ENCODE measurements around the gene NLGN1.
"Not testable (repeated sequence)": the region's sequence is repeated elsewhere in the genome, so short reads cannot be mapped to it uniquely, and the experiment has no call there.

NLGN1 gene

DNA sequence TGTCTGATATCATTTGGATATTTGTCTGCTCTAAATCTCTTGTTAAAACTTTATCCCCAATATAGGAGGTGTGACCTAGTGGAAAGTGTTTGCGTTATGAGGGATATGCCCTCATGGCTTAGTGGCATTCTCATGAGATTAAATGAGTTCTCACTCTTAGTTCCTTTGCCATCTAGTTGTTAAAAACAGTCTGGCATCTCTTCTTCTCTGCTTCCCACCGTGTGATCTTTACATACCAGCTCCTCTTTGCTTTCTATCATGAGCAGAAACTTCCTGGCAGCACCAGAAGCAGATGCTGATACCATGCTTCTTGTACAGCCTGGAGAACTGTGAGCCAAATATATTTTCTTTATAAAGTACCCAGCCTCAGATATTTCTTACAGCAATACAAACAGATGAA is 33.0 kb downstream of the NLGN1 start:
- DNase-seq (ENCODE audit: low spot score): no peak

DNA sequence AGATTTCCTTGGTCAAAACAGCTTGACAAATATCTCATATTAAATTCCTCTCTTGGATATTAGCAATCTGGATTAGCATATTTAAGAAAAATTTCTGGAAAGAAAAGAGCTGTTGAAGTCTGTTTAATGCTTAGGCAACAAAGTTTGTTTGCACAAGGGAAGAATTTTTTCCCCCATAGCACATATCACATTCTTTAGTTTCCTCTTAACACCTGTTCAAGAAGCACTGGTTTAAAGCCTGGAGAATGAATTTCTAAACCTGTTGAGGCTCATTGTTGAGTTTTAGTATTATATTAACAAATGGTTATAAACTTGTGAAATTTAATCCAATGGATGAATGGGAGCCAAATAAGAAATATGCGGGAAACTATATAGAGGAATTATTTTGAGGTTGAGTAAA is 41.5 kb downstream of the NLGN1 start:
- DNase-seq (ENCODE audit: low spot score): no peak

DNA sequence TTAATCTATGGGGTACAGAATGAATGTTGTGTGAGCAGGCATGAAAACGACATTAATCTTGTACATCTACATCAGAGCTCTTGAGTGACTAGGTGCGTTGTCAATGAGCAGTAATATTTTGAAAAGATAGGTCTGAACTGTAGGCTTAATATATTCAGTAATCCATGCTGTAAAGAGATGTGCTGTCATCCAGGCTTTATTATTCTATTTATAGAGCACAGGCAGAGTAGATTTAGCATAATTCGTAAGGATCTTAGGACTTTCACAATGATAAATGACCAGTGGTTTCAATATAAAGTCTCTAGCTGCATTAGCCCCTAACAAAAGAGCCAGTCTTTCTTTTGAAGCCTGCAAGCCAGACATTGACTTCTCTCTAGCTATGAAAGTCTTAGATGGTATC is 43.0 kb downstream of the NLGN1 start:
- no peak for DNase-seq (ENCODE audit: low spot score)

DNA sequence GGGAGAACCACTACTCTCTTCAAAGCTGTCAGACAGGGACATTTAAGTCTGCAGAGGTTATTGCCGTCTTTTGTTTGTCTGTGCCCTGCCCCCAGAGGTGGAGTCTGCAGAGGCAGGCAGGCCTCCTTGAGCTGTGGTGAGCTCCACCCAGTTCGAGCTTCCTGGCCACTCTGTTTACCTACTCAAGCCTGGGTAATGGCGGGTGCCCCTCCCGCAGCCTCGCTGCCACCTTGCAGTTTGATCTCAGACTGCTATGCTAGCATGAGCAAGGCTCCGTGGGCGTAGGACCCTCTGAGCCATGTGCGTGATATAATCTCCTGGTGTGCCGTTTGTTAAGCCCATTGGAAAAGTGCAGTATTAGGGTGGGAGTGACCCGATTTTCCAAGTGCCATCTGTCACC is 54.0 kb downstream of the NLGN1 start:
- DNase-seq (ENCODE audit: low spot score): not testable (repeated sequence)

DNA sequence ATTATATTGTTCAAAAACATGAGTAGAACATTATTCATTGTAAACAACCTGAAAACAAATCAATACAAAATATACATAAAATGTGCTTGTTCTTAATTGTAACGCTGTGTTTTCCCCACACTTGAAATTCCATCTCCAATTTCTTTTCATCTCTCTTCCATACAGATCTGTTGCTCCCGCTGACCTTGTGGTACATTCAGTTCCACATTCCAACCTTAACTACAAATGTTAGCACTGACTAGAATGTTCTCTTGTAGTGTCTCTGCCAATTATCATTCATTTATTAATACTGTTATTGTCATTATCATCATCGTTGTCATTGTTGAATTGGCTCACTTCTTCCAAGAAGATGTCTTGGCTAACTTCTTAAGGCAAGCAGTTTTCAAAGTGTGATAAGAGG is 65.7 kb downstream of the NLGN1 start:
- DNase-seq (ENCODE audit: low spot score): no peak

DNA sequence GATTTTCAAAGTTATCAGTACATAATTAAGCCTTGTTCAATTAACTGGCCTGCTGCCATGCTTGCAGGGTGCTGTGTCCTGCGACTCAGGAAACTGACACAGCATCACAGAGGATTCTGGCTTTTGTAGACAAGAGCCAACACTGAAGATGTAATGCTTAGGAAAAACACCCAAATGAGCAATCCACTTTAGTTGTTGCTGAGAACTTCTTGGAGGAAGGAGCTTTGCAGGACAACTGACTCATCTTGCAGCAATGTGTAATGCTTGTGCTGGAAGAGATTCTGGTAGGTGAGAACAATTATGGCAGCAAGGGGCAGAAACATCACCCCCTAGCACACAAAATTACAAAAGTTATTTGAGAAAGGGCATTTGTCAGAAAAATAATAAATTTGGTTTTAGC is 67.6 kb downstream of the NLGN1 start:
- DNase-seq (ENCODE audit: low spot score): no peak

DNA sequence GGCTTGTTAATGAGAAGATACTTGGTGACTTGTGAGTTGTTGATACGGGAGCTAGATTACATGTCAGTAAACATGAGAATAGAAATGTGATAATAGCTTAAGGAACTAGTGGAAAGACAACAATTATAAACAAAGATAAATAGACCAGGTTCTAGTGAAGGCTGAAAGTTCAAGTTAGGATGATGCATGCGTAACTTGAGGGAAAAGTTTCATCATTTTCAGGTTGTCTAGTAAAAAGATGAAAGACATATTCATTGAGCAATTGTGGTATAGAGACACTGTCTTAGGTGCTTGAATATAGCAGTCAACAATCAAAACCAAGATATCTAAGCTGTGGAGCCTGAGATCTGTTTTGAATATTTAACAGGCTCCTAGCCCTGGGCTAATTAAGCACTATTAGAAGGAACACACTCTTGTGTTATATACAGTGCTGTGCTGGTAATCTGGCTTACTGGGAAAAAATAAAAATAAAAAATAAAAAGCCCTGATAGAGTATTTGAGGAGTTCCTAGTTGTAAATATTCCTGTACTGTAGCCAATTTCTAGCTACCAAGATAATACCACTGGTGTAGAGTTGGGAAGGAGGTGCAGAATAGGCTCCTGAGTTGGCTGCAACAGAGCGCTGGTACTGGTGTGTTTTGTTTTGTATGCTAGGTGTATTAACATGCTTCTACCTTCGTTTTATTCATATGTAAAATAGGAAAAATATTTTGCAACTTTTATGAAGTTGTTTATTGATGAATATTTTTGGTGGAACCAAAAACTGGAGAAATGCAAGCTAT is 68.5 kb downstream of the NLGN1 start:
- DNase-seq (ENCODE audit: low spot score): no peak

DNA sequence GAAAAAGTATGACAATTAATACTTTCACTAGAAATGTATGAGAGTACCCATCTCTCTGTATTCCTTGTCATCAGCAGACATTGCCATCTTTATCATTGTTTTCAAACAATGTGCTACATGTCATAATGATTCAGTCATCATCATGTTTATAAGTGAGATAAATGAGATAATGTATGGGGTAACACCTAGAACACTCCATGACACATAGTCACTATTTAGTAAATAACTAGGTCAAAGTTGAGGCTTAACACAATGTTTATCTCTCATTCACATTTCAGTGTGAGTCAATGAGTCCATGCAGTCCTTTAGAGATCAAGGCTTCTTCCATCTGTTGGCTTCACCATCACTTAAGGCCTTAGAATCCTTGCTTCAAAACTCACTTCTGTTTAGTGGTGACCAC is 70.0 kb downstream of the NLGN1 start:
- no peak for DNase-seq (ENCODE audit: low spot score)

DNA sequence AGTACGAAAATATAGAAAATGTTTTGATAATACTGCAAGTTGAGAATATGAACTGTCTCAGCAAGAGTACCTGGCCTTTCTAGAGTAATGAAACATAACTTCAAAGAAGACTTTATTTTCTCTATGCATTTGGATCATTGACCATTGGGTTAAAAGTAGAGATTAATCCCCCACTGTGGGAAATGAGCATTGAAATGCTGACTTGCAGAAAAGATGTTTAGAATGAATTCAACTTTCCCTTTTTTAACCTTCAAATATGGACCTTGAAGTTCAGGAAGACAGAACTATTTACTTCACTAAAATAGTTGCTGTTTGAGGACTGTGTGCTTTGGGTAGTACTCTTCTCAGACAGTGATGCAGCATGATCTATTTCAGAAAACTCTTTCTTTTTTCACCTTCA is 75.7 kb downstream of the NLGN1 start:
- no peak for DNase-seq (ENCODE audit: low spot score)

DNA sequence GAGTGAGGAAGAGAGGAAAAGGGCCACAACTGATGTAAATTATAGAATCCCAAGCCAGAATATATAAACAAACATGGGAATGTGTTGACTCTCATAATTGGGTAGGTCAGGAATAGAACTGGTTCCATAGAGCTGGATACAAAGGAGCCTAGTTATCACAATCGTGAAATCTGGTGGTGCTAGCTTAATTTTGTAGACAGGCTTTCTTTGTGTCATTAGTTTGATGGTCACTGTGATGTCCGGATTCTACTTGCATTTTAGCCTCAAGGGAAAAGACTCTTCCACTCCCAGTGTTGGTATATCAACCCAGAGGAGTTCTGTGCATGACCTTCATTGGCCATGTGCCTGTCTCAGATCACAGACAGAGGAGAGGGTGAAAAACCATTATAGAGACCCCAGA is 81.8 kb downstream of the NLGN1 start:
- no peak for DNase-seq (ENCODE audit: low spot score)

DNA sequence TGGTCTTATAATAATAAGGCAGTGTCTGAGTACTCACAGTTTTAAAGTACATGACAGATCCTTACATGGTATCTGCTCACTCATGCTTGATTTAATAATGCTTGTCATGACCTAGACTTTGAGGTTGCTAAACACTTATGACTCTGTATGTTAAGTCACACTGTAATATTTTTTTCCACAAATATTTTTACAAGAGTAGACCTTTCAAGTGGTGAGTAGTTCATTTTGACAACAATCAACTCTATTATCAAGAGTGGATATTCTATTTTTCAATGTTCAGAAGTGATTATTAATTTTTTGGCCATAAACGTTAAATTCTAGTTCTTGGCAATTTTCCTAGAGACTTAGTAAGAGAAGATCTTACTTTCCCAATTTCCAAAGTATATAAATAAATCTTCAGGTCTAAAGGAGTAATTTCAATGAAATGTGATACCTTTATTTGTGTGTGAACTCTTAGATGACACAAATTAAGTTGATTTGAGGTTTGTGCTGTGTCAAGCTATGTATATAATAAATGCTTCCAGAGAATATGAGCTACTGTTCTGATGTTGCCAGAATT is 104.5 kb downstream of the NLGN1 start:
- no peak for DNase-seq (ENCODE audit: low spot score)

DNA sequence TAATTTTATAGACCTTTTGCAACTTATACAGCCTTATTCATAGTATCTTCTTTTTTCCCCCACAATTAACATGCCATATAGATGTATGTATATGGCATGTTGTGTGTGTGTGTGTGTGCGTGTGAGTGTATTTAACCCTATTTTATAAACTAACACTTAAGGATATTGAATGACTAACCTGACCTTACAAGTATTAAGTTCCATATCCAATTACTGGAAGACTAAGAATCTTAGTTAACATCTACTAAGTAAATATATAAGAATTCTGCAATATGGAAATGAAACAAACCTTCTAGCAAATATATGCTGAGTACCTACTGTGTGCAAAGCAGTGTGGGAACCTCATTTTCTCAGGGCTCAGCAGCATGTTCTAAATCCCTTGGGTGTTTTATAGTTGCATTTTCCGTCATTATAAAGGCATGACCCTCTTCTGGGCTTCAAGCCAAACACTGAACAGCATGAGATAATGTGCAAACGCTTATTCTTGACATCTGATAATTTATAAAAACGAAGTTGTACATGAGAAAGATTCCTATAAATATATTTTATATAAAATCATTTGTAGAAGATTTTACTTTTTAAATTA is 105.5 kb downstream of the NLGN1 start:
- no peak for DNase-seq (ENCODE audit: low spot score)

DNA sequence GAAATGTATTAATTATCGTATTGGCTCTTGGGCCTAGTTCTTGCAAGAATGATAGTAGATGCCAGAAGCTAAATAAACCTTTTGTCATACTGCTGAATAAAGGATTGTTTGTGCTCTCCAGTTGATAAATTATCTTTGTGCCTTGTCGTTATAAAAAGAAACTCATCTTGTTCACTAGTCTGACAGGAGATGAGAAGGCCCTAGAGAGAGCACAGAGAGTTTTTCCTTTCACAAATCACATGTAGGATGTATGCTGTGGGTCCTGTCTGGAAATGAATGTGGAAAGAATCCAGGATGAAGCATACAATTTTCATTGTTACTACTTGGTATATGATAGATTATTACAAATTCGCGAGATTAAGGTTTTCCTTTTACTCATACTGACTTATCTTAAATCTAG is 113.0 kb downstream of the NLGN1 start:
- DNase-seq (ENCODE audit: low spot score): no peak

DNA sequence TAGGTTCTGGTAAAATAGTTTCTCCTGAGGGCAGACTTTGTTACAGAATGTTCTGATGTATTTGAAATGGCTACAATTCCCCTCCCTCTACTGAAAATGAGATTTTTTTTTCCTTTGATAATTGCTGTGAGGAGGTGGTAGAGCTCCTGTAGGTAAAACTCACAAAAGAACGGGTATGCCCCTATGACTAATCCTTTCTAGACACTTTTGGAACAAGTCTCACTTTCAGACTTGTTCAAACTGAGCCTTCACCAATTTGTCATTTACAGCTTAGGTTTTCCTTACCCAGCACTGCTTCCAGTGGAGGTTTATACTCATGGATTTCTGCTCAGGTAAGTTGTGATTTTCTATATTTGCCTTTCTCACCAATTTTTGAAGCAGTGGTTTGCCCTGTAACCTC is 115.6 kb downstream of the NLGN1 start:
- DNase-seq (ENCODE audit: low spot score): no peak

DNA sequence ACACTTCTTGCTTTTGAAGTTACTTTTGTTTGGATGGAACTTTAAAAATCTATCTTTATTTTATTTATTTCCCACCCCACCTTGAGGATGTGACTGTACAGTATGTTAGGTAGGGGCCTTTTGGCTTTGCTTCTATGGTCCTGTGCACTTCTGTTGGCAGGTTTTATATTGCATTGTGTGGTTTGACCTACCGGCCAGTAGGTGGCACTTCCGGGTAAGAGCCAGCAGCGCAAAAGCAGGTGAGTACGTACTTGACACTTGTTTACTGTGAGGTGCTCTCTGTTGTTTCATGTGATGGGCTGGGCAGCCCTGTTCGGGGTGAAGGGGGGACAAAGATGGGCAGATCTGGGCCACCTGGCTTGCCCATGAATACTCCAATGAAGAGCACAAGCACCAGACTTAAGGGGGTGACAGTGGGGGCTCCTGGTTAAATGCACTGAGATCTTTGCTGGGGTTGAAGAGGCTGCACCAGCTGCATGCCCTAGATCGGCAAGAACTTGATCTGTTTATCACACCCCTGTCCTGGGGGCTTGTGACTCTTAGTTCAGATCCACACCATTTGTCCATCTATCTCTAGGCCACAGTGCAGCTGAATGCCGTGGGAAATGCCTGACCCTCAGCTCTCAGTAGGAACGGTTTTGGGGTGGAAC is 131.6 kb downstream of the NLGN1 start:
- no peak for DNase-seq (ENCODE audit: low spot score)

DNA sequence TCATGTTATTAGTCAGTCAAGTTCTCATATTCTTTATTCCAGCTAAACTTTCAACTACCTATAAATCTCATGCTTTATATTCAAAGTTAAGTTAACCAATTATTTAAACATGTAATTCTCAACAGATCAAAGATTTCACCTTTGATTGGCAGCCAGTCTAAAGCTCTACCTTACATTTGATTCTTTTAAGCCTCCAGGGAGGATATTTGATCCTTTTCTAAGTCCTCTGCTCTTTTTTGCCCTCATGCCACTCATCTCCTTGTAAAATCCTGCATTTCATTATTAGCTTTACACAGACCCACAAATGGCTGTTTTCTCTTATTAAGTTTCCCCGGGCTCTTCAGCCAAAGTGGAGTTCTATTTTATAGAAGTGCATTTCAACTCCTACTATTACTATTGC is 134.1 kb downstream of the NLGN1 start:
- DNase-seq (ENCODE audit: low spot score): no peak

DNA sequence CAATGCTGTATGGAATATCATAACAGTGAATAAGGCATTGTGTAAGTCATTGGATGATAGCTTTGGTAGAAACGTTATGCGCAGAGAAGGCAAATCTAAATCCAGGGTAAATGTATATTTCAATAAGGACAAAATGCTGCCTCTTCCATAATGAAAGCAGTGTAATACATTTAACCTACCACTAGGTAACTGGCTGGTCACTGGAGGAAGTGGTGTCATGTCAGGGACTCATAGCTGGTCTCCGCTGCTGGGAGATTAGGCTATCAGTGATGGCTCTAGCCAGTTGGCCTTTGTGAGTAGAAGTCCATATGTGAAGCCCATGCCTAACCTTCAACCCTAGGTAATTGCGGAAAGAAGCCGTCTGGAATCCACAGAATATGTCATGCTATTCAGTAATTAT is 140.9 kb downstream of the NLGN1 start:
- no peak for DNase-seq (ENCODE audit: low spot score)

DNA sequence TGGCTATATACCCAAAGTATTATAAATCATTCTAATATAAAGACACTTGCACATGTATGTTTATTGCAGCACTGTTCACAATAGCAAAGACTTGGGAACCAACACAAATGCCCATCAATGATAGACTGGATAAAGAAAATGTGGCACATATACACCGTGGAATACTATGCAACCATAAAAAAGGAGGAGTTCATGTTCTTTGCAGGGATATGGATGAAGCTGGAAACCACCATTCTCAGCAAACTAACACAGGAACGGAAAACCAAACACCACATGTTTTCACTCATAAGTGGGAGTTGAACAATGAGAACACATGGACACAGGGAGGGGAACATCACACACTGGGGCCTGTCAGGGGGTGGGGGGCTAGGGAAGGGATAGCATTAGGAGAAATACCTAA is 148.0 kb downstream of the NLGN1 start:
- DNase-seq (ENCODE audit: low spot score): not testable (repeated sequence)

DNA sequence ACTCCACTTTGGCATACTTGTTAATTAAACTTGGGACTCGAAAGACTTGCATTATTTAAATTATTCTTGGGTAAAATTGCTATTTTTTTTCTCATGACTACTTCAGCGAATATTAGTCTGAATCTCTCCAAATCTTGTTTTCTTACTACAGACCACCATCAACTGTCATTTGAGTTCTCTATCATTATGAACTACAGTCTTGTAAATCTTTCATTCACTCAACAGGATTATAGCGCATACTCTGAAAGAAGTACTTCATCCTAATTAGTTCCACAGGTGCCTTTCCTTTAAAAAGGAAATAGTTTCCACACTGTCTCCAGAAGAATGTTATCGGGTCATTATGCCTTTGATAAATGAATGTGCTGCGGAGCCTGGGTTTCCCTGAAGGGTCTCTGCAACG is 149.5 kb downstream of the NLGN1 start:
- no peak for DNase-seq (ENCODE audit: low spot score)

DNA sequence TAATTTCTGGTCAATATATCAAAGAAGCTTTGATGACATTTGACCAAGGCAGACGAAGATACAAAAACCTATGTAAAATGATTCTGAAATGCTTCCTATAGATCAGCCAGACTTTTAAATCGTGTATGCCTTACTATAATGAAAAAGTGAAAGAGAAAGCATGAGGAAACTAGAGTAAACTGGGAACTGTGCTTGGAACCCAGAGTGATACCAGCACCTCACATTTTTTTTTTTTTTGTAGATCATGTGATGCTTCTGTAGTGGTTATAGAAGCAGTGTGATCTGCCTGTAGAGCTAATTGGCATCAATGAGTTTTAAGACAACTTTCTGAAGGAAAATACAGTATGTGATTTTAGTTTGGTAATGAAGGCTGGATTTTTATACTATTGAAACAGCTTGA is 150.7 kb downstream of the NLGN1 start:
- DNase-seq (ENCODE audit: low spot score): no peak

DNA sequence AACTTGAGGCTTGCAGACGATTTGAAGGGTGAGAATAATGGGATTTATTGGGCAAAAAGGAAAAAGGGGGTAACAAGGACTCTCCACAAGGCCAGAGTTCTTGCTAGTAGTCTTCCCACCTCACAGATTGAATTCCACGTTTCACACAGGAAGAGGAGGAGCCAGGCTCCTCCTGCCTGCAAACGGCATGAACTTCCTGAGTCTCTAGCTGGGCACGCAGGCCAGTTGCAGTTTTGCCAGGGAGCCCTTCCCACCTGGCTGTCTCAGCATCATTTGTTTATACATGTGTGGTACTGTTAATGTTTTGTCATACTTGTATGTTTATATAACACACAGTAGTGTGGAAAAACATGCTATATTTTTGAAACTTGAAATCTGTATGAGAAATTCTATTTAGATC is 155.0 kb downstream of the NLGN1 start:
- DNase-seq (ENCODE audit: low spot score): no peak

DNA sequence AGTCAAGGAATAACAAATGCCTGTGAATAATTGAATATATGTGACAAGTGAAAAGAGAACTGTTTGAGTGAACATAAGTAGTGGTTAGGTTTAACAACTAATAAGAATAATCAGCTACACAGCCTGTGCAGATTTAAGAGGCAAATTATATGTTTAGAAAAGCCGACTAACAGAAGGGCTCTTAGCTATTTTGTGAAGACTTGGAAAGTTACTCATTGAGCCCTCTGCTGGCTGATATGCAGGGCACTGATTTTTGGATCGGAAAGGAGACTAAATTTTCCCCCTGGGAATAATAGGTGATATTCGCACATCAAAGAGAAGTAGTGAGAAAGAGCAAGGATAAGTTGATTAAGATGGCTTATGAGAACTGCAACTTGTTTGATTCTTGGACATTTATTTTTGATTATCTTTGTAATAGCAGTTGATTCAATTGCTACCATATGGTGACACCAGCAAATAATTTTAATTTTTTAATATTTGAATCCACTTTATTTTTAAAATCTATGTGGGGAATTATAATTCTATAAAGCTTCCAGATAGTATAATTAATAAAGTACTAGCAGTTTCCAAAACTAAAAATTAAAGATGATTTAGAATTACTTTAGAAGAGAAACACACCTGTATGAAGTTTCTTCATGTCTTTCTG is 156.2 kb downstream of the NLGN1 start:
- peak; percentile 4 for DNase-seq (ENCODE audit: low spot score)

DNA sequence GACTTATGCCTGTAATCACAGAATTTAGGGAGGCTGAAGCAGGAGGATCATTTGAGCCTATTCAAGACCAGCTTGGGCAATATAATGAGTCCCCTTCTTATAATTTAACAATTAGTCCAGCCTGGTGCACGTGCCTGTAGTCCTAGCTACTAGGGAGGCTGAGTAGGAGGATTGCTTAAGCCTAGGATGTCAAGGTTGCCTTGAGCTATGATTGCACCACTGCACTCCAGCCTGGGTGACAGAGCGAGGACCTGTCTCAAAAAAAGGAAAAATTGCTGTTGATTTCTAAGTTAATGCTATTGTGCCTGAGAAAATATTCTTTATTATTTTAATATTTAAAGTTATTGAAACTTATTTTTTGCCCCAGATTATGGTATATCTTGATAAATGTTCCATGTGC is 159.0 kb downstream of the NLGN1 start:
- no peak for DNase-seq (ENCODE audit: low spot score)

Data from AG08396 (cell line).